ENCODE results near the gene SKAP1. TPM values are rescaled to one million over a fixed set of nuclear protein-coding genes. Genes with fewer than 3 reads are reported as not detected.

The SKAP1 gene
- total RNA-seq, 1 donor from 2014 or later, result 0.27 TPM

DNA sequence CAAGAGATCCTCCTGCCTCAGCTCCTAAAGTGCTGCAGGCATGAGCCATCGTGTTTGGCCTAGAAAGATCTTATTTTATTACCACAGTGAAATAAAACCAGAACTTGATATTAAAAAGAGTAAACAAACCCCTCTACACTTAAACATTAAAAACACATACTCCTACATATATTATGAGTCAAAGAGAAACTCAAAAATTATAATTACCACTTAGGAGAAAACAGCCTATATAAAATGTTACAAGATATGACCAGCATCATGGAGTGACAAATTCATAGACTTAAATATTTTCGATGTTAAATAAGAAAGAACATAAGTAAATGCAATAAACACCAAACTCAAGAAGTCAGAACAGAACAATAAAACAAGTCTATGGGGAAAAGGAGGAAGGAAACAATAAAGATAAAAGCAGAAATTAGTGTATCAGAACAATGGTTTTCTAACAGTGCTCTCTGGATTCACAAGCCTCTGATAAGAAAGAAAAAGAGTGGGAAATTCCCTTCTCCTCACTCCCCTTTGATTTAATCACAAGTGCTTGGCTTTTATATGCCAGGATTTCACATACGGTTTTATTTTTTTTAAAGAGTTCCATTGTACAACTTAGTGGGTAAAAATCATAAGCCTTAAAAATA lies 23.0 kb downstream of the SKAP1 start:
- H3K27me3 ChIP-seq (ENCODE audit: low read depth), result peaks cover 96% of the 10 kb centered on the region
- intact Hi-C loops (cut with micrococcal nuclease), result no loop called here
- H3K4me3 ChIP-seq, result no peak overlapping the region
- TF ChIP-seq, protein P1, sequence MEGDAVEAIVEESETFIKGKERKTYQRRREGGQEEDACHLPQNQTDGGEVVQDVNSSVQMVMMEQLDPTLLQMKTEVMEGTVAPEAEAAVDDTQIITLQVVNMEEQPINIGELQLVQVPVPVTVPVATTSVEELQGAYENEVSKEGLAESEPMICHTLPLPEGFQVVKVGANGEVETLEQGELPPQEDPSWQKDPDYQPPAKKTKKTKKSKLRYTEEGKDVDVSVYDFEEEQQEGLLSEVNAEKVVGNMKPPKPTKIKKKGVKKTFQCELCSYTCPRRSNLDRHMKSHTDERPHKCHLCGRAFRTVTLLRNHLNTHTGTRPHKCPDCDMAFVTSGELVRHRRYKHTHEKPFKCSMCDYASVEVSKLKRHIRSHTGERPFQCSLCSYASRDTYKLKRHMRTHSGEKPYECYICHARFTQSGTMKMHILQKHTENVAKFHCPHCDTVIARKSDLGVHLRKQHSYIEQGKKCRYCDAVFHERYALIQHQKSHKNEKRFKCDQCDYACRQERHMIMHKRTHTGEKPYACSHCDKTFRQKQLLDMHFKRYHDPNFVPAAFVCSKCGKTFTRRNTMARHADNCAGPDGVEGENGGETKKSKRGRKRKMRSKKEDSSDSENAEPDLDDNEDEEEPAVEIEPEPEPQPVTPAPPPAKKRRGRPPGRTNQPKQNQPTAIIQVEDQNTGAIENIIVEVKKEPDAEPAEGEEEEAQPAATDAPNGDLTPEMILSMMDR (IDR thresholded peaks at IDR 0.05; ENCODE audit: borderline replicate concordance), result no peak
- no peaks in the 10 kb centered on the region for H3K4me1 ChIP-seq
- H3K9me3 ChIP-seq (replicated peaks), result no peaks in the 10 kb centered on the region
- no peaks in the 10 kb centered on the region for H3K36me3 ChIP-seq
- H3K27ac ChIP-seq (replicated peaks), result no peak overlapping the region
- no peak for DNase-seq

DNA sequence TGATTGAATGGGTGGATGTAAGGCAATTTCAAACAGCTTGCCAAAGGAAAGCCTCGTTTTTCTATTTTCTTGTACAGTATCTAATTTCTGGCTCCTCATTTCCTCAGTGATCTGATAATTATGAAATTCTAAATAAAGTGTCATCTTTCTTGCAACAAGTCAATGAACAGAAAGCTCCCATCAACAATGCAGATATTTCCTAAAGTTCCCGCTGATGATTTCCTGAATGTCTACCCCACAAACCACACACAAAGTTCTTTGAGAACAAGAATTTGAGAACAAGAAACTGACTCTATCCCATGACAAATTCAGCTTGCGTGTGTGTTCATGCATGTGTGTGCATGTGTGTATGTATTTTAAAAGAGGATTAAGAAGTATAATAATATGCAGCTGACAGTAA lies 35.2 kb downstream of the SKAP1 start:
- TF ChIP-seq, protein P1 (IDR thresholded peaks at IDR 0.05; ENCODE audit: borderline replicate concordance), result no peak
- Histone ChIP-seq H3K4me3 (no peak overlapping the region), H3K9me3 (replicated peaks) (no peaks in the 10 kb centered on the region), H3K27ac (replicated peaks) (no peak overlapping the region), H3K4me1 (peaks cover 6% of the 10 kb centered on the region), H3K36me3 (no peaks in the 10 kb centered on the region), H3K27me3 (ENCODE audit: low read depth) (peaks cover 99% of the 10 kb centered on the region)
- intact Hi-C loops (cut with micrococcal nuclease), result no loop called here
- no peak for DNase-seq

DNA sequence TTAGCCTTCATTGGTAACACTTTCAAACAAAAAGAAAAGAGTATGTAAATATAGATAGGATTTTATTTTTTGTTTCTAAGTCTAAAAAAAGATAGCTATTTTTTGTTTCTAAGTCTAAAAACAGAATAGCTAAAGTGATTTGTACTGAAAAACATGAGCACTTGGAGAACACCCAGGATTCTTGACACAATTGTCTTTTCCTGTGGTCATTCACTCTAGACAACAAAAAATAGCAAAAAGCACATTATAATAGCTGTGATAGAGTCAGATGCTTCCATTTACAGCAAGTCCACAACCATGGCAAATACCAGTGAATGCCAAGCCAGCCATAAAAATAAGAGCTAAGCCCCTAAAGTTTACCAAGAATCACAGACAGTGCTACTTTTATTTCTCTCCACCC lies 36.7 kb downstream of the SKAP1 start:
- peaks cover 97% of the 10 kb centered on the region for H3K27me3 ChIP-seq (ENCODE audit: low read depth)
- intact Hi-C loops (cut with micrococcal nuclease), result no loop called here

DNA sequence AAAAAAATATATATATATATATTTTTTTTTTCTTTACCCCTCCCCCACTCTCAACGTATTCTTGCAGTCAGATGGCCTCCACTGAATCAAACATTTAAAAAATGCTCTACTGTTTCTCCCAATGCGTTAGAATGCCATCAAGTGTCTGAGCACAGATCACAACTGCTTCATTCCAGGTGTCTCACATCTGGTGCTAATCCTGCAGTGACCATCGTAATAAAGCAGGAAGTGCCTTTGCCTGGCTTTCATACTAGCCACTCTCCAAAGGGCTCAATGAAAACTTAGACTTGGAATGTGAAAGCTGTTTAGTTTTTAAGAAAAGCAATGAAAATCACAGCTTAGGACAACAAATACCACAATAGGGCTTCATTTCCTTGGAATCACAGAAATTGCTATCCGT lies 37.2 kb downstream of the SKAP1 start:
- peaks cover 97% of the 10 kb centered on the region for H3K27me3 ChIP-seq (ENCODE audit: low read depth)

More for the DNA sequence above, 36.7 kb downstream of the SKAP1 start:
- no peak overlapping the region for H3K27ac ChIP-seq (replicated peaks)
- H3K36me3 ChIP-seq, result no peaks in the 10 kb centered on the region
- H3K4me1 ChIP-seq, result peaks cover 6% of the 10 kb centered on the region
- H3K4me3 ChIP-seq, result no peak overlapping the region
- no peaks in the 10 kb centered on the region for H3K9me3 ChIP-seq (replicated peaks)
- TF ChIP-seq, protein P1 (IDR thresholded peaks at IDR 0.05; ENCODE audit: borderline replicate concordance), result no peak
- no peak for DNase-seq

DNA sequence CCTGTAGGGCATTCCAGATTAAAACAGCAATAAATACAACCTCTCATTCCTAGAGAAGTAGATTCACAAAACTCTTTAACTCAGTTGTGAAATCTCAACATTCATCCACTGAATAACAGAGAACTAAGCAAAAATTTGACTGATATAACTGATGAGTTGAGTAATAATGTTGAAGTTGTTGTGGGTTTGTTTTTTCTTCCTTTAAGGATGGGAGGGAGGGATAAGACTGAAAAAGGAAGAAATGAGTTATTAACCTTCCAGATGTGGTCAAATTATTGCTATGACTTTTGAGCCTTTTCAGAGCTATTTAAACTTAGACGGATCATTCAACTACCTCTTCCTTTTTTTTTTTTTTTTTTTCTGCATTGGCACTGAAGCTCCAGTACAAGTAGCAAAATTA lies 38.6 kb downstream of the SKAP1 start:
- H3K9me3 ChIP-seq (replicated peaks), result no peaks in the 10 kb centered on the region
- H3K36me3 ChIP-seq, result no peaks in the 10 kb centered on the region
- peaks cover 6% of the 10 kb centered on the region for H3K4me1 ChIP-seq
- no peak overlapping the region for H3K4me3 ChIP-seq
- peaks cover 97% of the 10 kb centered on the region for H3K27me3 ChIP-seq (ENCODE audit: low read depth)
- H3K27ac ChIP-seq (replicated peaks), result no peak overlapping the region
- intact Hi-C loops (cut with micrococcal nuclease), result no loop called here
- TF ChIP-seq, protein P1 (IDR thresholded peaks at IDR 0.05; ENCODE audit: borderline replicate concordance), result no peak
- DNase-seq, result no peak

More for the DNA sequence above, 37.2 kb downstream of the SKAP1 start:
- no peak for DNase-seq
- no peak overlapping the region for H3K4me3 ChIP-seq
- intact Hi-C loops (cut with micrococcal nuclease), result no loop called here
- peaks cover 6% of the 10 kb centered on the region for H3K4me1 ChIP-seq
- no peak overlapping the region for H3K27ac ChIP-seq (replicated peaks)
- H3K9me3 ChIP-seq (replicated peaks), result no peaks in the 10 kb centered on the region
- no peaks in the 10 kb centered on the region for H3K36me3 ChIP-seq
- TF ChIP-seq, protein P1 (IDR thresholded peaks at IDR 0.05; ENCODE audit: borderline replicate concordance), result no peak
